GM12878 (cell line): ENCODE data around the gene SUOX. TPM values are rescaled to one million over a fixed set of nuclear protein-coding genes. Genes with fewer than 3 reads are reported as not detected.

ENCODE experiments used
- BMI1 ChIP-seq: fragments of 450-650 bp; IDR thresholded peaks from 2 replicates; pipeline ENCODE4 v1.6.1; 2016; ENCODE audit warnings: mild to moderate bottlenecking, moderate library complexity, borderline replicate concordance
- CBFB ChIP-seq: IDR thresholded peaks from 2 replicates; pipeline ENCODE4 v1.6.1; 2016; ENCODE audit warnings: antibody characterized with exemption, low read depth
- E4F1 ChIP-seq: fragments of 450-650 bp; IDR thresholded peaks from 2 replicates; pipeline ENCODE4 v1.6.1; 2018; ENCODE audit warnings: borderline replicate concordance, mild to moderate bottlenecking; ENCODE audit not compliant: partially characterized antibody
- IKZF2 ChIP-seq, 2 experiments: fragments of 450-650 bp; IDR thresholded peaks; 2 replicates each; pipeline ENCODE4 v1.6.1; 2017; ENCODE audit warnings: mild to moderate bottlenecking in 2 of 2, moderate library complexity in 2 of 2
- KLF5 ChIP-seq: fragments of 450-650 bp; IDR thresholded peaks from 2 replicates; pipeline ENCODE4 v1.6.1; 2014; ENCODE audit warnings: mild to moderate bottlenecking; ENCODE audit not compliant: partially characterized antibody
- POLR2A ChIP-seq: IDR thresholded peaks from 2 replicates; pipeline ENCODE4 v1.6.1; 2011; ENCODE audit warnings: low read depth, mild to moderate bottlenecking, low read length
- POLR2AphosphoS5 ChIP-seq: IDR thresholded peaks from 2 replicates; pipeline ENCODE4 v1.6.1; 2011; ENCODE audit warnings: mild to moderate bottlenecking, low read length, inconsistent platforms
- REST ChIP-seq: IDR thresholded peaks from 2 replicates; pipeline ENCODE4 v1.6.1; 2012; ENCODE audit warnings: mild to moderate bottlenecking, low read depth, low read length
- SREBF2 ChIP-seq: IDR thresholded peaks from 2 replicates; pipeline ENCODE4 v1.6.1; 2012; ENCODE audit warnings: mild to moderate bottlenecking, low read length
- TAF1 ChIP-seq: IDR thresholded peaks from 2 replicates; pipeline ENCODE4 v1.6.1; 2011; ENCODE audit warnings: mild to moderate bottlenecking, low read depth, low read length, borderline replicate concordance
- TARDBP ChIP-seq: IDR thresholded peaks from 2 replicates; pipeline ENCODE4 v1.6.1; 2016; ENCODE audit warnings: borderline replicate concordance
- polyA plus RNA-seq, 11 experiments: library from polyadenylated mRNA; depleted of rRNA in 4 of 11; unstranded in 6 of 11; stranded (reverse) in 5 of 11; fragments of >200 nt; fragmentation: Nextera tagmentation in 4 of 11; fragmentation: Illumina TruSeq in 1 of 11; extraction: Ambion mirVana in 4 of 11; extraction: Trizol in 1 of 11; gene quantifications; 1 replicate in 1 of 11; 2 replicates in 10 of 11; pipeline versions ENCODE4 v1.2.1 to v1.2.3, GENCODE V29; 2011 to 2016; ENCODE audit warnings: inconsistent platforms in 2 of 11, missing spikeins in 2 of 11, low read depth in 1 of 11
- total RNA-seq, 4 experiments: library from RNA; depleted of rRNA in 3 of 4; stranded (reverse); fragments of >200 nt in 3 of 4; fragmentation: Illumina TruSeq in 1 of 4; extraction: Trizol in 1 of 4; gene quantifications; 2 replicates each; pipeline versions ENCODE4 v1.2.1 to v1.2.3, GENCODE V29; 2013 to 2021

SUOX gene
- total and polyA plus RNA-seq, 10 of the 15 experiments (the other 5 are each of a cell fraction or from before 2014, with no cell fraction given): 5.1 to 18.8 (median 13.4) TPM

GRCh38 chr12:55973599-55974307, 23.3 kb upstream of the SUOX start, which contains the start of gene RAB5B (continued):
- peak; percentile 95 for TF ChIP-seq E4F1
- 0 out of 2 replicates have a peak, but pooled peaks have one; percentile 64 for TF ChIP-seq TARDBP
- TF ChIP-seq CBFB: no peak
- peak; percentile 81 for TF ChIP-seq TAF1
- TF ChIP-seq IKZF2 (IDR thresholded peaks at IDR 0.05): peak in 1 of 2 experiments; percentile 54; a peak in 1 of 4 replicates
- TF ChIP-seq POLR2A: peak; percentile 97
- TF ChIP-seq BMI1: no peak
- peak; percentile 94 for TF ChIP-seq POLR2AphosphoS5
- TF ChIP-seq SREBF2: peak; percentile 61; the same call in 1 of the 2 replicates
- TF ChIP-seq REST: no peak
- peak; percentile 98 for TF ChIP-seq KLF5
